Uterus (tissue), 4 donors: ENCODE results near the gene PHPT1. TPM values are rescaled to one million over a fixed set of nuclear protein-coding genes. Genes with fewer than 3 reads are reported as not detected.

Experiments used
- DNase-seq, 2 donors: peaks; one replicate each; pipeline ENCODE4 v3.0.0-alpha.2; 2019 to 2020
- H3K27ac ChIP-seq, 2 donors: fragments of 200-600 bp; sonication (generic); 1 replicate in 1 of 2; 2 replicates in 1 of 2; pipeline ENCODE4 v1.5.1; 2016 to 2018
- H3K27me3 ChIP-seq, 2 donors: fragments of 200-600 bp; sonication (generic); one replicate each; pipeline ENCODE4 v1.5.1; 2018 to 2019; ENCODE audit warnings: control low read depth in 1 of 2
- H3K36me3 ChIP-seq, 2 donors: fragments of 200-600 bp; sonication (generic); one replicate each; pipeline ENCODE4 v1.5.1; 2019; ENCODE audit warnings: control low read depth in 1 of 2
- H3K4me1 ChIP-seq, 2 donors: fragments of 200-600 bp; sonication (generic); one replicate each; pipeline ENCODE4 v1.5.1; 2018 to 2019; ENCODE audit warnings: control low read depth in 1 of 2
- H3K4me3 ChIP-seq, 2 donors: fragments of 200-600 bp; sonication (generic); 1 replicate in 1 of 2; 2 replicates in 1 of 2; pipeline ENCODE4 v1.5.1; 2018 to 2019; ENCODE audit warnings: mild to moderate bottlenecking in 1 of 2
- H3K9me3 ChIP-seq, 2 donors: fragments of 200-600 bp; sonication (generic); one replicate each; pipeline ENCODE4 v1.5.1; 2019; ENCODE audit warnings: control low read depth in 1 of 2
- POLR2A ChIP-seq, 2 donors: fragments of 450-650 bp; IDR thresholded peaks; one replicate each; pipeline ENCODE4 v1.6.1; 2016; ENCODE audit warnings: antibody characterized with exemption in 2 of 2, mild to moderate bottlenecking in 1 of 2, moderate library complexity in 1 of 2
- intact Hi-C: fragments of 100-400 bp; cut with DNase I; formaldehyde crosslinking; loops from one replicate; pipeline ENCODE4 v1.15.1; 2023; ENCODE audit warnings: low total_unique reads
- total RNA-seq, 4 donors: library from RNA; depleted of rRNA in 3 of 4; stranded (reverse); fragments of >200 nt in 3 of 4; gene quantifications; one replicate each; pipeline versions ENCODE4 v1.1.0 to v1.2.4, GENCODE V29; 2014 to 2023
- TF ChIP-seq, protein P1 (sequence below), 4 experiments: fragments of 200-600 bp in 2 of 4; fragments of 450-650 bp in 2 of 4; sonication (generic) in 2 of 4; IDR thresholded peaks; one replicate each; pipeline ENCODE4 v1.5.1; 2016 to 2019; ENCODE audit warnings: antibody characterized with exemption in 4 of 4, mild to moderate bottlenecking in 2 of 4, moderate library complexity in 1 of 4
- donor health status: DM: yes; HTN: yes; CAD: no.

Gene PHPT1
- total RNA-seq, 4 donors from 2014 or later, result 12.4 to 55.5 (median 31.4) TPM

DNA sequence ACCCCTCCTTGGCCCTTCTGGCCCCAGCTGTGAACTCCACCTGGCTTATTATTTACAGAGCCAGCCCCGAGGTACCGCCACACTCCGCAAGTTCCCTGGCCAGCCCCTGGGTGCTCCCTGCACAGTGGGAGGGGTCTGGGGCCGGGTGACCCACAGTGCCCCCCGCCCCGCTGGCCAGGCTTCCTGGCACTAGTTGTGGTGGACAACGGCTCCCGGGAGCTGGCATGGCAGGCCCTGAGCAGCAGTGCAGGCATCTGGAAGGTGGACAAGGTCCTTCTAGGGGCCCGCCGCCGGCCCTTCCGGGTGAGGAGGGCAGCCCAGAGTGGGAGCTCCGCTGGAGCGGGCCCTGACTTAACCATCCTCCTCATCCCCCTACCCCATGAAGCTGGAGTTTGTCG lies 6.9 kb downstream of the PHPT1 start:
- H3K27ac ChIP-seq, result no peak overlapping the region
- no peaks in the 10 kb centered on the region for H3K9me3 ChIP-seq
- no peaks in the 10 kb centered on the region for H3K4me1 ChIP-seq
- H3K36me3 ChIP-seq, result no peaks in the 10 kb centered on the region
- intact Hi-C loops, result no loop called here
- H3K4me3 ChIP-seq, result no peak overlapping the region
- no peaks in the 10 kb centered on the region for H3K27me3 ChIP-seq
- no peak for TF ChIP-seq POLR2A (IDR thresholded peaks at IDR 0.05)
- TF ChIP-seq, protein P1, sequence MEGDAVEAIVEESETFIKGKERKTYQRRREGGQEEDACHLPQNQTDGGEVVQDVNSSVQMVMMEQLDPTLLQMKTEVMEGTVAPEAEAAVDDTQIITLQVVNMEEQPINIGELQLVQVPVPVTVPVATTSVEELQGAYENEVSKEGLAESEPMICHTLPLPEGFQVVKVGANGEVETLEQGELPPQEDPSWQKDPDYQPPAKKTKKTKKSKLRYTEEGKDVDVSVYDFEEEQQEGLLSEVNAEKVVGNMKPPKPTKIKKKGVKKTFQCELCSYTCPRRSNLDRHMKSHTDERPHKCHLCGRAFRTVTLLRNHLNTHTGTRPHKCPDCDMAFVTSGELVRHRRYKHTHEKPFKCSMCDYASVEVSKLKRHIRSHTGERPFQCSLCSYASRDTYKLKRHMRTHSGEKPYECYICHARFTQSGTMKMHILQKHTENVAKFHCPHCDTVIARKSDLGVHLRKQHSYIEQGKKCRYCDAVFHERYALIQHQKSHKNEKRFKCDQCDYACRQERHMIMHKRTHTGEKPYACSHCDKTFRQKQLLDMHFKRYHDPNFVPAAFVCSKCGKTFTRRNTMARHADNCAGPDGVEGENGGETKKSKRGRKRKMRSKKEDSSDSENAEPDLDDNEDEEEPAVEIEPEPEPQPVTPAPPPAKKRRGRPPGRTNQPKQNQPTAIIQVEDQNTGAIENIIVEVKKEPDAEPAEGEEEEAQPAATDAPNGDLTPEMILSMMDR (IDR thresholded peaks at IDR 0.05), result no peak
- DNase-seq, result peak in 1 of 2 donors; percentile 13

DNA sequence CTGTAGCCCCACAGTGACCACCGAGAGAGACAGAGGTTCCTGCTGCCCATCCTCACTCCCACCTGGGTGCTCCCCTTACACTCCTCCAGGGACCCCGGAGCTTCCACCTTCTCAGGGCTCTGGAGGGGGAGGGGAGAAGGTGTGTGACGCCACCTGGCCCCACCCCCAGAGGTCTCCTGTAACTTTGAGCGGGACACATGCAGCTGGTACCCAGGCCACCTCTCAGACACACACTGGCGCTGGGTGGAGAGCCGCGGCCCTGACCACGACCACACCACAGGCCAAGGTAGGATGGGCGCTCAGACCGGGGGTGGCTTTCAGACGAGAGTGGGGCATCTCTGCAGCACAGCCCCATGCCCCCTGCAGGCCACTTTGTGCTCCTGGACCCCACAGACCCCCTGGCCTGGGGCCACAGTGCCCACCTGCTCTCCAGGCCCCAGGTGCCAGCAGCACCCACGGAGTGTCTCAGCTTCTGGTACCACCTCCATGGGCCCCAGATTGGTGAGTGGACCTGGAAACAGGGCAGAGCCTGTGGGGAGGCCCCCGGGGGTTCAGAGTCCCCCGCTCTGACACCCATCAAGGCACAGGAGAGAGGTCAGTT lies 7.4 kb downstream of the PHPT1 start:
- no peak overlapping the region for H3K4me3 ChIP-seq
- intact Hi-C loops, result no loop called here
- no peaks in the 10 kb centered on the region for H3K27me3 ChIP-seq
- no peaks in the 10 kb centered on the region for H3K36me3 ChIP-seq
- no peak overlapping the region for H3K27ac ChIP-seq
- H3K4me1 ChIP-seq, result no peaks in the 10 kb centered on the region
- no peaks in the 10 kb centered on the region for H3K9me3 ChIP-seq
- TF ChIP-seq POLR2A (IDR thresholded peaks at IDR 0.05), result no peak
- TF ChIP-seq, protein P1 (IDR thresholded peaks at IDR 0.05), result no peak
- no peak for DNase-seq

GRCh38 chr9:136857166-136857565 lies 8.0 kb downstream of the PHPT1 start:
- peak in 1 of 2 donors; percentile 16 for DNase-seq
- H3K4me1 ChIP-seq, result no peaks in the 10 kb centered on the region
- no peaks in the 10 kb centered on the region for H3K27me3 ChIP-seq
- no peaks in the 10 kb centered on the region for H3K9me3 ChIP-seq
- no peaks in the 10 kb centered on the region for H3K36me3 ChIP-seq
- no peak overlapping the region for H3K4me3 ChIP-seq
- intact Hi-C loops, result no loop called here
- TF ChIP-seq, protein P1 (IDR thresholded peaks at IDR 0.05), result no peak
- no peak for TF ChIP-seq POLR2A (IDR thresholded peaks at IDR 0.05)
- H3K27ac ChIP-seq, result no peak overlapping the region

GRCh38 chr9:136857581-136858412 lies 8.6 kb downstream of the PHPT1 start:
- H3K4me1 ChIP-seq, result no peaks in the 10 kb centered on the region
- intact Hi-C loops, result no loop called here
- H3K36me3 ChIP-seq, result no peaks in the 10 kb centered on the region
- H3K4me3 ChIP-seq, result no peak overlapping the region
- H3K27ac ChIP-seq, result no peak overlapping the region
- no peak for DNase-seq
- H3K9me3 ChIP-seq, result no peaks in the 10 kb centered on the region
- no peaks in the 10 kb centered on the region for H3K27me3 ChIP-seq
- TF ChIP-seq, protein P1 (IDR thresholded peaks at IDR 0.05), result no peak
- no peak for TF ChIP-seq POLR2A (IDR thresholded peaks at IDR 0.05)

- Histone ChIP-seq H3K27me3 (no peaks in the 10 kb centered on the region), H3K4me1 (no peaks in the 10 kb centered on the region), H3K36me3 (no peaks in the 10 kb centered on the region), H3K27ac (no peak overlapping the region), H3K4me3 (no peak overlapping the region), H3K9me3 (no peaks in the 10 kb centered on the region)
- intact Hi-C loops, result no loop called here
- no peak for DNase-seq
- TF ChIP-seq POLR2A (IDR thresholded peaks at IDR 0.05), result no peak
- TF ChIP-seq, protein P1 (IDR thresholded peaks at IDR 0.05), result no peak
These were observed 9.2 kb downstream of the PHPT1 start for GRCh38 chr9:136858452-136858843.
